OCI-LY7 (cell line): ENCODE results near the gene NFX1. TPM values are rescaled to one million over a fixed set of nuclear protein-coding genes. Genes with fewer than 3 reads are reported as not detected.

ENCODE experiments used
- BruUV-seq: library from RNA; stranded (reverse); fragments of 400-500 nt; replicated peaks from 2 replicates; lab custom pipeline; 2021; lab: Mats Ljungman, UMichigan
- CTCF ChIA-PET: fragments of 300-600 bp; sonication (Branson Sonifier 250); formaldehyde crosslinking; loops from one replicate; lab custom pipeline; 2022; ENCODE audit warnings: antibody characterized with exemption; ENCODE audit not compliant: unreplicated experiment; lab: Charles Lee
- POLR2A ChIA-PET: fragments of 300-600 bp; sonication (Branson Sonifier 250); formaldehyde crosslinking; loops from one replicate; lab custom pipeline; 2022; ENCODE audit warnings: antibody characterized with exemption; lab: Charles Lee
- DNase-seq: peaks from one replicate; pipeline ENCODE4 v3.0.0-alpha.2; 2015; ENCODE audit warnings: low spot score
- H2AFZ ChIP-seq: fragments of 200-600 bp; sonication (generic), shearing (Covaris generic); 2 replicates; pipeline ENCODE4 v1.6.1; 2014; ENCODE audit warnings: mild to moderate bottlenecking, antibody characterized with exemption, low read length, moderate library complexity
- H3K27ac ChIP-seq: fragments of 200-600 bp; sonication (generic); 2 replicates; pipeline ENCODE4 v1.5.1; 2014; ENCODE audit warnings: mixed run types, low read depth, mild to moderate bottlenecking, moderate library complexity, low read length, inconsistent platforms; ENCODE audit not compliant: poor library complexity, severe bottlenecking
- H3K36me3 ChIP-seq: fragments of 200-600 bp; sonication (generic); 2 replicates; pipeline ENCODE4 v1.6.1; 2014; ENCODE audit warnings: mild to moderate bottlenecking, antibody characterized with exemption, low read length, moderate library complexity, mixed read lengths; ENCODE audit not compliant: insufficient read depth
- H3K4me1 ChIP-seq: fragments of 200-600 bp; sonication (generic); 2 replicates; pipeline ENCODE4 v1.5.1; 2014; ENCODE audit warnings: mild to moderate bottlenecking, low read length; ENCODE audit not compliant: insufficient read depth, poor library complexity, severe bottlenecking
- H3K4me2 ChIP-seq: fragments of 200-600 bp; sonication (generic); 2 replicates; pipeline ENCODE4 v1.6.1; 2014; ENCODE audit warnings: mild to moderate bottlenecking, low read length
- H3K4me3 ChIP-seq: fragments of 200-600 bp; sonication (generic); 2 replicates; pipeline ENCODE4 v1.5.1; 2014; ENCODE audit warnings: mild to moderate bottlenecking, low read depth, low read length; ENCODE audit not compliant: poor library complexity, severe bottlenecking
- H3K79me2 ChIP-seq: fragments of 200-600 bp; sonication (generic); 2 replicates; pipeline ENCODE4 v1.6.1; 2016; ENCODE audit warnings: low read depth, mild to moderate bottlenecking, low read length, moderate library complexity, mixed read lengths; ENCODE audit not compliant: insufficient read depth
- H3K9me2 ChIP-seq: fragments of 200-600 bp; sonication (generic); 2 replicates; pipeline ENCODE4 v1.6.1; 2016; ENCODE audit warnings: mild to moderate bottlenecking, low read length, mixed read lengths; ENCODE audit not compliant: insufficient read depth
- H3K9me3 ChIP-seq: fragments of 200-600 bp; sonication (generic); 2 replicates; pipeline ENCODE4 v1.6.1; 2014; ENCODE audit warnings: mild to moderate bottlenecking, mixed run types, low read length, mixed read lengths
- H4K20me1 ChIP-seq: fragments of 200-600 bp; sonication (generic); 2 replicates; pipeline ENCODE4 v1.6.1; 2014; ENCODE audit warnings: mild to moderate bottlenecking, antibody characterized with exemption, low read length, moderate library complexity, mixed read lengths; ENCODE audit not compliant: insufficient read depth
- EZH2phosphoT487 ChIP-seq: fragments of 200-600 bp; sonication (generic); IDR thresholded peaks from 2 replicates; pipeline ENCODE4 v1.6.1; 2018; ENCODE audit warnings: low read depth, borderline replicate concordance, mild to moderate bottlenecking, mixed run types, antibody characterized with exemption, low read length, moderate library complexity, mixed read lengths
- intact Hi-C: fragments of 100-400 bp; cut with micrococcal nuclease; formaldehyde crosslinking; loops from one replicate; pipeline ENCODE4 v1.10.0; 2022; ENCODE audit not compliant: unreplicated experiment
- total RNA-seq, 2 experiments: library from RNA; depleted of rRNA in 1 of 2; stranded (reverse); fragments of >200 nt in 1 of 2; shearing (Covaris generic) in 1 of 2; gene quantifications; 2 replicates each; pipeline ENCODE4 v1.2.3, GENCODE V29; 2014 to 2022
- TF ChIP-seq, protein P1 (sequence below): fragments of 200-600 bp; sonication (generic); conservative IDR thresholded peaks from 2 replicates; pipeline ENCODE4 v1.5.1; 2014; ENCODE audit warnings: mild to moderate bottlenecking, antibody characterized with exemption, low read length, moderate library complexity, mixed read lengths

Gene NFX1
- total RNA-seq, 2 experiments from 2014 or later: 32.3 to 58.3 TPM

GRCh38 chr9:33350310-33350709 is 60.0 kb downstream of the NFX1 start:
- no peaks in the 10 kb centered on the region for H4K20me1 ChIP-seq
- no peak overlapping the region for H2AFZ ChIP-seq
- no peaks in the 10 kb centered on the region for H3K9me3 ChIP-seq
- DNase-seq: no peak
- ChIA-PET POLR2A (interaction anchor here (0.7 to 1.4 kb wide), 4 partner anchors 11 to 812 kb away, joined by 3 to 7 read pairs (median 4); no protein-coding TSS in a partner anchor), CTCF (no interaction called here)
- peaks cover 77% of the 10 kb centered on the region for H3K36me3 ChIP-seq
- H3K4me2 ChIP-seq: no peak overlapping the region
- TF ChIP-seq EZH2phosphoT487: no peak
- TF ChIP-seq, protein P1, sequence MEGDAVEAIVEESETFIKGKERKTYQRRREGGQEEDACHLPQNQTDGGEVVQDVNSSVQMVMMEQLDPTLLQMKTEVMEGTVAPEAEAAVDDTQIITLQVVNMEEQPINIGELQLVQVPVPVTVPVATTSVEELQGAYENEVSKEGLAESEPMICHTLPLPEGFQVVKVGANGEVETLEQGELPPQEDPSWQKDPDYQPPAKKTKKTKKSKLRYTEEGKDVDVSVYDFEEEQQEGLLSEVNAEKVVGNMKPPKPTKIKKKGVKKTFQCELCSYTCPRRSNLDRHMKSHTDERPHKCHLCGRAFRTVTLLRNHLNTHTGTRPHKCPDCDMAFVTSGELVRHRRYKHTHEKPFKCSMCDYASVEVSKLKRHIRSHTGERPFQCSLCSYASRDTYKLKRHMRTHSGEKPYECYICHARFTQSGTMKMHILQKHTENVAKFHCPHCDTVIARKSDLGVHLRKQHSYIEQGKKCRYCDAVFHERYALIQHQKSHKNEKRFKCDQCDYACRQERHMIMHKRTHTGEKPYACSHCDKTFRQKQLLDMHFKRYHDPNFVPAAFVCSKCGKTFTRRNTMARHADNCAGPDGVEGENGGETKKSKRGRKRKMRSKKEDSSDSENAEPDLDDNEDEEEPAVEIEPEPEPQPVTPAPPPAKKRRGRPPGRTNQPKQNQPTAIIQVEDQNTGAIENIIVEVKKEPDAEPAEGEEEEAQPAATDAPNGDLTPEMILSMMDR: no peak
- no peaks in the 10 kb centered on the region for H3K4me1 ChIP-seq
- no TSS peak for BruUV-seq
- no peaks in the 10 kb centered on the region for H3K9me2 ChIP-seq
- H3K79me2 ChIP-seq: no peaks in the 10 kb centered on the region
- no peak overlapping the region for H3K4me3 ChIP-seq
- H3K27ac ChIP-seq: no peak overlapping the region
- intact Hi-C loops: no loop called here

DNA sequence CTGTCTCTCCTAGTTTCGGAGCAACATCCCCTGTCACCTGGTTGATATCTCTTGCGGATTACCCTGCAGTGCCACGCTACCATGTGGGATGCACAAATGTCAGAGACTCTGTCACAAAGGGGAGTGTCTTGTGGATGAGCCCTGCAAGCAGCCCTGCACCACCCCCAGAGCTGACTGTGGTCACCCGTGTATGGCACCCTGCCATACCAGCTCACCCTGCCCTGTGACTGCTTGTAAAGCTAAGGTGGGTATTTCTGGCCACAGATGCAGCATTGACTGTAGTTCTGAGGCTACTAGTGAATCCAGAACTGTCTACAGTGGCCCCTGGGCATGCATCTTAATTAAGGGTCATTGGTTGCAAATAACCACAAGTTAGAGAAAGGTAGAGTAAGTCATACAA is 61.2 kb downstream of the NFX1 start:
- no peak overlapping the region for H3K27ac ChIP-seq
- H4K20me1 ChIP-seq: no peaks in the 10 kb centered on the region
- H3K4me3 ChIP-seq: no peak overlapping the region
- BruUV-seq: no TSS peak
- peaks cover 76% of the 10 kb centered on the region for H3K36me3 ChIP-seq
- no peaks in the 10 kb centered on the region for H3K79me2 ChIP-seq
- H3K4me1 ChIP-seq: no peaks in the 10 kb centered on the region
- H3K4me2 ChIP-seq: no peak overlapping the region
- no peak for TF ChIP-seq EZH2phosphoT487
- TF ChIP-seq, protein P1: no peak
- ChIA-PET POLR2A (interaction anchor here (0.6 to 1.4 kb wide), 3 partner anchors 13 to 148 kb away, joined by 3 to 4 read pairs (median 3); no protein-coding TSS in a partner anchor), CTCF (no interaction called here)
- no peaks in the 10 kb centered on the region for H3K9me2 ChIP-seq
- no peak for DNase-seq
- H2AFZ ChIP-seq: no peak overlapping the region
- intact Hi-C loops: no loop called here
- no peaks in the 10 kb centered on the region for H3K9me3 ChIP-seq

DNA sequence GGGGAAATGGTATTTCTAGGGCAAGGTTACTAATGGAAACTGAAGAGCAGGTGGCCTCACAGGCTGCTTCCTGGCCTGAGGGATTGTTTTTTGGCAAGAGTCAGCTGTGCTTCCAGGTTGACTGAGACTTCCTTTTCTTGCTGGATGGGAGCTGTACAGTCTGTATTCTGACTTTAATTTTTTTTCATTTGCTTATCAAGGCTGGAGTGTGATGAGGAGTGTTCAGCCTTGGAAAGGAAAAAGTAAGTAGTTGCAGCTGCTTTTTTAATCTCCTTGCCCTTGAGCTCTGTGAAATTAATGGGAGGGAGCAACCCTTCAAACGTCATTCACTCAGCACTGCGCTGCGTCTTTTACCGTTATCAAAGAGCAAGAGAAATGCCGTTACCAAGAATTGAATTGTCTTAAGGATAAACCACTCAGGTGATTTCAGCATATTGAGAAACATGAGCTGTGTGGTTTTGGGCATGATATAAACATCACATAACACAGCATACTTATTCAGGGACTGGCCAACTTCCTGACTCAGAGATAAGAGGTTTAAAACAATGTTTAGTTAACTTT is 64.4 kb downstream of the NFX1 start:
- H3K9me3 ChIP-seq: no peaks in the 10 kb centered on the region
- no peaks in the 10 kb centered on the region for H3K4me1 ChIP-seq
- H4K20me1 ChIP-seq: no peaks in the 10 kb centered on the region
- no peak overlapping the region for H3K4me2 ChIP-seq
- H3K79me2 ChIP-seq: no peaks in the 10 kb centered on the region
- intact Hi-C loops: no loop called here
- ChIA-PET POLR2A (interaction anchor here (0.6 kb wide), 1 partner anchor 37 kb away, joined by 4 read pairs; no protein-coding TSS in a partner anchor), CTCF (no interaction called here)
- no peak for DNase-seq
- H3K27ac ChIP-seq: no peak overlapping the region
- H3K4me3 ChIP-seq: no peak overlapping the region
- H2AFZ ChIP-seq: no peak overlapping the region
- no TSS peak for BruUV-seq
- TF ChIP-seq EZH2phosphoT487: no peak
- TF ChIP-seq, protein P1: no peak
- H3K9me2 ChIP-seq: no peaks in the 10 kb centered on the region
- H3K36me3 ChIP-seq: peaks cover 59% of the 10 kb centered on the region
